Keratinocyte (primary cell): ENCODE data around the gene PDIA2. TPM values are rescaled to one million over a fixed set of nuclear protein-coding genes. Genes with fewer than 3 reads are reported as not detected.

Experiments
- DNase-seq: peaks from one replicate; pipeline ENCODE4 v3.0.0-alpha.2; 2011; ENCODE audit warnings: low read depth, missing footprints, low spot score
- FAIRE-seq: peaks from 2 replicates; lab custom pipeline; 2011; peaks lifted over from hg19 to GRCh38; lab: Jason Lieb, UNC
- H2AFZ ChIP-seq: 2 replicates; pipeline ENCODE4 v1.6.0; 2012; ENCODE audit warnings: low read length, control low read depth, inconsistent platforms; ENCODE audit not compliant: control insufficient read depth
- H3K27ac ChIP-seq: 2 replicates; pipeline ENCODE4 v1.5.1; 2011; ENCODE audit warnings: low read length; ENCODE audit not compliant: control insufficient read depth, insufficient read depth
- H3K27me3 ChIP-seq: 3 replicates; pipeline ENCODE4 v1.6.0; 2011; ENCODE audit warnings: low read length; ENCODE audit not compliant: control insufficient read depth, insufficient read depth; ENCODE audit errors: extremely low read depth
- H3K36me3 ChIP-seq, 2 experiments: 2 replicates in 1 of 2; 3 replicates in 1 of 2; pipeline ENCODE4 v1.5.1; 2011; ENCODE audit warnings: low read length in 2 of 2, mild to moderate bottlenecking in 1 of 2; ENCODE audit not compliant: control insufficient read depth in 2 of 2, insufficient read depth in 2 of 2; ENCODE audit errors: extremely low read depth in 1 of 2
- H3K4me1 ChIP-seq: 3 replicates; pipeline ENCODE4 v1.5.1; 2011; ENCODE audit warnings: low read length; ENCODE audit not compliant: control insufficient read depth, insufficient read depth; ENCODE audit errors: extremely low read depth
- H3K4me2 ChIP-seq: 3 replicates; pipeline ENCODE4 v1.6.0; 2011; ENCODE audit warnings: low read depth, low read length; ENCODE audit not compliant: control insufficient read depth, insufficient read depth; ENCODE audit errors: extremely low read depth
- H3K4me3 ChIP-seq, 3 experiments: fragments of 200-600 bp in 1 of 3; sonication (generic) in 1 of 3; 2 replicates in 2 of 3; 3 replicates in 1 of 3; pipeline ENCODE4 v1.5.1; 2011 to 2016; ENCODE audit warnings: low read length in 3 of 3, mild to moderate bottlenecking in 3 of 3, control low read depth in 2 of 3, inconsistent platforms in 1 of 3, low read depth in 1 of 3, mixed read lengths in 1 of 3, mixed run types in 1 of 3, moderate library complexity in 1 of 3; ENCODE audit not compliant: control insufficient read depth in 2 of 3, insufficient read depth in 2 of 3; ENCODE audit errors: extremely low read depth in 1 of 3
- H3K79me2 ChIP-seq: 2 replicates; pipeline ENCODE4 v1.6.0; 2012; ENCODE audit warnings: low read length; ENCODE audit not compliant: control insufficient read depth, insufficient read depth
- H3K9ac ChIP-seq: 3 replicates; pipeline ENCODE4 v1.6.0; 2011; ENCODE audit warnings: low read length; ENCODE audit not compliant: control insufficient read depth, insufficient read depth; ENCODE audit errors: extremely low read depth
- H3K9me1 ChIP-seq: 3 replicates; pipeline ENCODE4 v1.6.0; 2011; ENCODE audit warnings: low read length; ENCODE audit not compliant: control insufficient read depth, insufficient read depth; ENCODE audit errors: extremely low read depth
- H3K9me3 ChIP-seq: 2 replicates; pipeline ENCODE4 v1.5.1; 2012; ENCODE audit warnings: low read depth, low read length; ENCODE audit not compliant: control insufficient read depth
- H4K20me1 ChIP-seq: 3 replicates; pipeline ENCODE4 v1.6.0; 2011; ENCODE audit warnings: low read length; ENCODE audit not compliant: control insufficient read depth, insufficient read depth; ENCODE audit errors: extremely low read depth
- EZH2 ChIP-seq: IDR thresholded peaks from one replicate; pipeline ENCODE4 v1.6.1; 2012; ENCODE audit warnings: inconsistent platforms, mild to moderate bottlenecking, low read length, moderate library complexity
- dilution Hi-C: fragments of 300-500 bp; cut with MboI; formaldehyde crosslinking; loops from one replicate; pipeline ENCODE4 v1.7.0; 2020; ENCODE audit warnings: low sequenced_read_pairs; ENCODE audit not compliant: extremely low pct_ligation_motif_present
- polyA plus RNA-seq, 5 experiments: library from polyadenylated mRNA; depleted of rRNA in 3 of 5; stranded (reverse) in 3 of 5; stranded (forward) in 1 of 5; unstranded in 1 of 5; fragments of >200 nt; gene quantifications; 1 replicate in 1 of 5; 2 replicates in 3 of 5; 3 replicates in 1 of 5; pipeline versions ENCODE4 v1.2.1 to v1.2.3, GENCODE V29; 2011 to 2012; ENCODE audit warnings: missing spikeins in 2 of 5, low read depth in 1 of 5, low replicate concordance in 1 of 5
- TF ChIP-seq, protein P1 (sequence below), 3 experiments: IDR thresholded peaks in 1 of 3; conservative IDR thresholded peaks in 1 of 3; optimal IDR thresholded peaks in 1 of 3; 2 replicates in 2 of 3; 3 replicates in 1 of 3; pipeline versions ENCODE3 to v1.5.1; 2011; ENCODE audit warnings: low read length in 3 of 3, mild to moderate bottlenecking in 3 of 3, moderate library complexity in 2 of 3, control low read depth in 1 of 3, inconsistent platforms in 1 of 3; ENCODE audit not compliant: insufficient read depth in 2 of 3; ENCODE audit errors: extremely low read depth in 1 of 3

Gene PDIA2
- polyA plus RNA-seq, 1 donor (not counting 4 experiments of a cell fraction or from before 2014, with no cell fraction given) = 0.42 TPM

DNA sequence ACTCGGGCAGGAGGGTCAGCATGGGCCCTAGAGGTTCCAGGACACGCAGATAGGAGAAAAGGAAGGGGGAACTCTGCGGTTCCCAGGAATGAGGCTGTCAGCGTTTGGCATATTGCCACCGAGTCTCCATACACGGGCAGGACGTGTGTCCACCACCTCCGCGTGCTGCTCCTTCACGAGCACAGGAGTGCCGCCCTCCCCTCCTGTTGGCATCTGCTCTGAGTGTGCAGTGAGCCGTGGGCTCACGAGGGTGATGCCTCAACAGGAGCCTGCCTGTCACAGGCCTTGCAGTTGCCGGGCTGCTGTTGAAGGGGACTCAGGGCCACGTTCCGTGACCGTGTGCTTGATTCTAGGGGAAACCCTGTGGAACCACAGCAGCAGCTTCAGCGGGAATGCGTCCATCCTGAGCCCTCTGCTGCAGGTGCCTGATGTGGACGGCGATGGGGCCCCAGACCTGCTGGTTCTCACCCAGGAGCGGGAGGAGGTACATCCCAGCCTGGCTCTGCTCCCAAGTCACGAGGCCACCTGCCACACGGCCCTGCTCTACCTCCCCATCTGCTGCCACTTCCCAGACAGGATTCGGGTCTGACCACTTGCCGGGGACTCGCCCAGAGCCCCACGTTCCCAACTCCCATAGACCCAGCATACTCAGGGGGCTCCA lies 21.8 kb upstream of the PDIA2 start:
- Histone ChIP-seq H3K27ac (no peak overlapping the region), H3K27me3 (no peaks in the 10 kb centered on the region), H3K9me3 (no peaks in the 10 kb centered on the region), H4K20me1 (no peaks in the 10 kb centered on the region), H2AFZ (no peak overlapping the region), H3K36me3 (peaks cover 0 to 15% of the 10 kb centered on the region in 2 experiments), H3K79me2 (no peaks in the 10 kb centered on the region), H3K4me3 (no peak overlapping the region), H3K4me2 (no peak overlapping the region), H3K4me1 (peaks cover 8% of the 10 kb centered on the region), H3K9ac (no peak overlapping the region), H3K9me1 (no peaks in the 10 kb centered on the region)
- no peak for TF ChIP-seq EZH2
- TF ChIP-seq, protein P1, sequence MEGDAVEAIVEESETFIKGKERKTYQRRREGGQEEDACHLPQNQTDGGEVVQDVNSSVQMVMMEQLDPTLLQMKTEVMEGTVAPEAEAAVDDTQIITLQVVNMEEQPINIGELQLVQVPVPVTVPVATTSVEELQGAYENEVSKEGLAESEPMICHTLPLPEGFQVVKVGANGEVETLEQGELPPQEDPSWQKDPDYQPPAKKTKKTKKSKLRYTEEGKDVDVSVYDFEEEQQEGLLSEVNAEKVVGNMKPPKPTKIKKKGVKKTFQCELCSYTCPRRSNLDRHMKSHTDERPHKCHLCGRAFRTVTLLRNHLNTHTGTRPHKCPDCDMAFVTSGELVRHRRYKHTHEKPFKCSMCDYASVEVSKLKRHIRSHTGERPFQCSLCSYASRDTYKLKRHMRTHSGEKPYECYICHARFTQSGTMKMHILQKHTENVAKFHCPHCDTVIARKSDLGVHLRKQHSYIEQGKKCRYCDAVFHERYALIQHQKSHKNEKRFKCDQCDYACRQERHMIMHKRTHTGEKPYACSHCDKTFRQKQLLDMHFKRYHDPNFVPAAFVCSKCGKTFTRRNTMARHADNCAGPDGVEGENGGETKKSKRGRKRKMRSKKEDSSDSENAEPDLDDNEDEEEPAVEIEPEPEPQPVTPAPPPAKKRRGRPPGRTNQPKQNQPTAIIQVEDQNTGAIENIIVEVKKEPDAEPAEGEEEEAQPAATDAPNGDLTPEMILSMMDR (optimal IDR thresholded peaks at IDR 0.05 in 1 of 3, IDR thresholded peaks at IDR 0.05 in 1 of 3, conservative IDR thresholded peaks at IDR 0.05 in 1 of 3; ENCODE audit: extremely low read depth in 1 of 3, insufficient read depth in 2 of 3, low read length in 3 of 3) = no peak
- dilution Hi-C loops = no loop called here
- FAIRE-seq = no peak
- DNase-seq = no peak

DNA sequence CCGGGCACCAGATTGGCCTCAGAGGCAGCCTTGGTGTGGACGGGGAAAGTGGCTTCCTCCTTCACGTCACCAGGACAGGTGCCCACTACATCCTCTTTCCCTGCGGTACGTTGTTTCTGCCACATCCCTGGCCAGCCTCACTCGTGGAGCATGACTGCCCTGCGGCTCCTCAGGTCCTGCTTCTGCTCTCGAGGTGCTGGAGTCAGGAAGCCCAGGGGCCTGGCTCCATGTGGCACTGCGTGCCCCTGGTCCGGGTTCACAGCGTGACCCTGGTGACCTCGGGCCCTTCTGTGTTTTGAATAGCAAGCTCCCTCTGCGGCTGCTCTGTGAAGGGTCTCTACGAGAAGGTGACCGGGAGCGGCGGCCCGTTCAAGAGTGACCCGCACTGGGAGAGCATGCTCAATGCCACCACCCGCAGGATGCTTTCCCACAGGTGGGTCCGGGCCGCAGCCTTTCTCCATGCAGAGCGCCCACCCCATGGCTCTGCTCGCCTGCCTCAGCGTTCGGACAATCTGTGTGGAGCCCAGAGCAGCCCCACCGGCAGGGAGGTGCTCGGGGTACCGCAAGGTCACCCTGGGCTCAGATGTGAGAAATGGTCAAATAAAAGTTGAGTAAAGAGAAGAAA lies 20.7 kb upstream of the PDIA2 start:
- Histone ChIP-seq H3K9ac (no peak overlapping the region), H3K36me3 (peaks cover 0 to 15% of the 10 kb centered on the region in 2 experiments), H3K4me1 (peaks cover 8% of the 10 kb centered on the region), H3K4me2 (no peak overlapping the region), H3K79me2 (no peaks in the 10 kb centered on the region), H3K9me3 (no peaks in the 10 kb centered on the region), H2AFZ (no peak overlapping the region), H3K27me3 (no peaks in the 10 kb centered on the region), H4K20me1 (no peaks in the 10 kb centered on the region), H3K4me3 (no peak overlapping the region), H3K27ac (no peak overlapping the region), H3K9me1 (no peaks in the 10 kb centered on the region)
- FAIRE-seq = no peak
- TF ChIP-seq EZH2 = no peak
- TF ChIP-seq, protein P1 (optimal IDR thresholded peaks at IDR 0.05 in 1 of 3, IDR thresholded peaks at IDR 0.05 in 1 of 3, conservative IDR thresholded peaks at IDR 0.05 in 1 of 3; ENCODE audit: extremely low read depth in 1 of 3, insufficient read depth in 2 of 3, low read length in 3 of 3) = no peak
- DNase-seq = no peak
- dilution Hi-C loops = no loop called here
